Subcutaneous adipose tissue (tissue), 4 donors: ENCODE data around the gene TMEM212. TPM values are rescaled to one million over a fixed set of nuclear protein-coding genes. Genes with fewer than 3 reads are reported as not detected.

ENCODE experiments used
- CTCF ChIP-seq: fragments of 450-650 bp; IDR thresholded peaks from one replicate; pipeline ENCODE4 v1.5.1; 2016; ENCODE audit warnings: low read depth, mild to moderate bottlenecking, control low read depth, antibody characterized with exemption, moderate library complexity
- total RNA-seq, 4 donors: library from RNA; depleted of rRNA; stranded (reverse); fragments of >200 nt; gene quantifications; one replicate each; pipeline ENCODE4 v1.1.0, GENCODE V29; 2016

The TMEM212 gene
- total RNA-seq, 4 donors from 2014 or later: 0.17 TPM; not detected in 3

GRCh38 chr3:171824824-171825221 lies 18.3 kb upstream of the TMEM212 start:
- no peak for TF ChIP-seq CTCF

- no peak for TF ChIP-seq CTCF
Observed at GRCh38 chr3:171825222-171825828, 17.8 kb upstream of the TMEM212 start.

GRCh38 chr3:171827385-171827784 lies 15.8 kb upstream of the TMEM212 start:
- no peak for TF ChIP-seq CTCF

- no peak for TF ChIP-seq CTCF
Observed at GRCh38 chr3:171827836-171828458, 15.2 kb upstream of the TMEM212 start.

GRCh38 chr3:171828902-171829770 lies 14.0 kb upstream of the TMEM212 start:
- TF ChIP-seq CTCF: no peak

GRCh38 chr3:171829841-171830517 lies 13.2 kb upstream of the TMEM212 start:
- TF ChIP-seq CTCF: no peak

GRCh38 chr3:171830518-171830875 lies 12.7 kb upstream of the TMEM212 start:
- no peak for TF ChIP-seq CTCF
